HG02840 (cell line): ENCODE results near the gene ST8SIA6.
"Not testable (repeated sequence)": the region's sequence is repeated elsewhere in the genome, so short reads cannot be mapped to it uniquely, and the experiment has no call there.

ENCODE experiments used
- ATAC-seq: cut with Tn5 transposase; IDR thresholded peaks from one replicate; pipeline ENCODE4 v1.9.1; 2021; ENCODE audit warnings: mild to moderate bottlenecking, moderate library complexity, moderate number of reproducible peaks; ENCODE audit not compliant: unreplicated experiment, low FRiP score

The ST8SIA6 gene

GRCh38 chr10:17427666-17428350 lies 26.6 kb downstream of the ST8SIA6 start:
- ATAC-seq: no peak

DNA sequence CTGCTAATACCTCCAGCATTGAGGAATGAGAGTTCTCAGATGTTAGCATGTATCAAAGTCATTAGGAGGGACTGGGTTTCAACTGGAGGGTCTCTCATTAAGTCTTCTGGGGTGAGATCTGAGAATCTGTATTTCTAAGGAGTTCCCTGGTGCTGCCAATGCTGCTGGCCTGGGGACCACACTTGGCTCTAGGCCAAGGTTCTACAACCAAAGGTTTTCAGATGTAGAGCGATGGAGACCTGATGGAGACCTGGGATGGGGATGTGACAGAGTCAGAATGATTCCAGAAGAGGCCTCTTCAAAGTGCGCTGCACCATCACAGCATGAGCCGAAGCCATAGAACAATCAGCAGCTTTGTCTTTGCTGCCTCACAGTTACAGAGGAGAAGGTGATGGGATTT lies 27.2 kb downstream of the ST8SIA6 start:
- ATAC-seq: no peak

DNA sequence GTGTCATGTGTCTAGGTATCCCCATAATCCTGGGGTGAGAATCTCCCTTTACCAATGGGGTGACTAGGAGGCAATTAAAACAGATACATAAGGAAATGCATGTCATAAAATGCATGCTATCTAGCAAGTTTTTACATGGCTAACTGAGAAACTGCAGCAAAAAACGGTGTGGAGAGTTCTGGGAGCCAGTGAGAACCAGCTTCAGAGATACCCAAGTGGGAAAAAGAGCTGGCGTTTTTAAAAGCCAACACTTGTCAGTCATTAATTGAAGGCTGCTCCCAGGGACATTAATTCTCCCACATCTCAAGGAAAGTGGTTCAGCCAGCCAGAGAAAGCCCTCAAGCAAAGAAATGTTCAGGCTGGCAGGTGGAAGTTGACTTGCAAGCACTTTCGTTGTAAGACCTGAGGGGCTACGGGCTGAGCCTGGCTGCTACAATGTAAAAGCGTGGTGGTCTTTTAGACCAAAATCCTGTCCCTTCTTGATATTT lies 28.1 kb downstream of the ST8SIA6 start:
- no peak for ATAC-seq

DNA sequence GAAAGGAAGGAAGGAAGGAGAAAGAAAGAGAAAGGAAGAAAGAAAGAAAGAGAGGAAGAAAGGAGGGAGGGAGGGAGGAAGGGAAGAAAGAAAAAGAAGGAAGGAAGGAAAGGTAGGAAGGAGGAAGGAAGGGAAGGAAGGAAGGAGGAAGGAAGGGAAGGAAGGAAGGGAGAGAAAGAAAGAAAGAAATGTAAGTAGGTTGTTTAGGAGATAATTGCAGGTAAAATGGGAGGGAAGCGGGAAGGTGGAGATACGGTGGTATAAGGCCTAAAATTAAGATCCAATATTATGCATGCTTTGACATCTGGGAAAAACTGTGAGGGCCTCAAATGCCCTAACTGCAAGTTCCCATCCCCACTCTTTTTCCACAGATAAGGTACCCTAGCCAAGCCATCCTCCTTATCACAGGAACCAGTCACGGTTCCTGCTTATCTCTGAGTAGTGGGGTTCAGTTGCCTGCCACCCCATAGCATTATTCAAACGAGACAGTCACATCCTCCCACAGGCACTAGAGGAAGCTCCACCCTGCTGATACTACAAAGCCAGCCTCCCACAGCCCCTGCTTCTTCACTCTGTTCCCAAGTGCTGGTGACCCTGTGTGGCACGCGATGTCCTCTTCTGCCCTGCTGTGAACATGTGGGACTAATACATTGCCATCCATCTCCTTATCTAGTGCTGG lies 28.7 kb downstream of the ST8SIA6 start:
- no peak for ATAC-seq

DNA sequence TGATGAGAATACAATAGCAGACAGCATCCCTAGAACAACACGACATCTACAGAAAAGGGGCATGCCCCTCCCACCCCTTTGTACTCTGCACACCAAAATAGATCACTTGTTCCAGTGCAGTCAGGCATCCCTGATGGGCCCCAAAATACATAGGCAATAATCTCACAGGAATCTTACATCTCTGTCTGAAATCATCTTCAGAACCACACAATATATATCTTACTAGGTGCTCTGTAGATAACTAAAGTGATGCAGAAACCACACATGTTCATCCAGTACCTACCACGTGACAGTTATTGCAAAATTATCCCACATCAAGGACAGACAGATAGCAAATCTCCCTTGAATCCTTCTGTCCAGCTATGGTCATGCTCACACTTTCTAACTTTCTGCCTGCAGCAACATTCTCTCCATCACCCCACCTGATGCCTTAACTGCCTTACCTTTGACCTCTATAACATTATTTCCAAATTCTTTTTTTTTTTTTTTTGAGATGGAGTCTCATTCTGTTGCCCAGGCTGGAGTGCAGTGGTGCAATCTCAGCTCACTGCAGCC lies 30.7 kb downstream of the ST8SIA6 start:
- no peak for ATAC-seq

GRCh38 chr10:17422931-17423330 lies 31.5 kb downstream of the ST8SIA6 start:
- ATAC-seq: no peak

DNA sequence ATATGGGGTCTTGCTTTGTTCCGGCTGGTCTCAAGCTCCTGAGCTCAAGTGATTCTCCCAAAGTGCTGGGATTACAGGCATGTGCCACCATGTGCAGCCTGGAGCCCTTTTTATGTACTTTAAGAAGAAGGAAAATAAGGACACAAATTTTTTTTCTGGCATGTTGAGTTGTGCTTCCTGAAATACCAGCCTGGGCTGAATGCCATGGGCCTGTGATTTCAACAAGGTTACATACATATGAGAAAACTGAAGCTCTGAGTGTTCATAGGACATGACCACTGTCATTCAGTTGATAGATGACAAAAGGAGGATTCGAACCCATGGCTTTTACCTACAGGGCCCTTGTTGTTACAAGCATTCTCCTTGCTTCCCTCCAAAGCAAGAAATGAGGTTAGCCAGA lies 36.1 kb downstream of the ST8SIA6 start:
- no peak for ATAC-seq

- ATAC-seq: no peak
Observed at GRCh38 chr10:17416442-17417211, 37.8 kb downstream of the ST8SIA6 start.

DNA sequence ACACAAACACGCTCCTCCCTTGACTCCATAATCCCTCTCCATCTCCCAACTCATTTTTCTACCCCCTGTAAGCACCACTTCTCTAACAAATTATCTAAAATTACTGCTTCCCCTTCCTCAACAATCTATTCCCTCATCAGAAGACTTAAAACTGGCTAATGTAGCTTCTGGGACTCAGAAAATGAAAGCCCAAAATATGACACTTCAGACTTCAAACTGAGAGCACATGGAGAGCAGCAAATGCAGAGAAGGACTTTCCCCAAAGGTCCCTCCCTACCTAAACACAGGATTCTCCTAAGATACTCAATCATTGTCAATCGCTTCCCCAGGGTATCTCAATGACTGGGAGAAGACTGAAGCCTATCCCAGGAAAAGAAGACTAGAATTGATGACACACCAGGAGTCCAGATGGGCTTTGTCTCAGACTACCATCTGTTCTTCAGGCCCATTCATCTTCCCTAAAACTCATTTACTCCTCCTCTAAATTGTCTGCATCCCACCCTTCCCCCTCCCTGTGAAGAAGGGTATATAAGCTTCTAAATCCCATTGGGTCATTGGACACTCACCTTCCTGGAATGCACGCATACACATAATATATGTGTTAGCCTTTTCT lies 39.2 kb downstream of the ST8SIA6 start:
- ATAC-seq: no peak

DNA sequence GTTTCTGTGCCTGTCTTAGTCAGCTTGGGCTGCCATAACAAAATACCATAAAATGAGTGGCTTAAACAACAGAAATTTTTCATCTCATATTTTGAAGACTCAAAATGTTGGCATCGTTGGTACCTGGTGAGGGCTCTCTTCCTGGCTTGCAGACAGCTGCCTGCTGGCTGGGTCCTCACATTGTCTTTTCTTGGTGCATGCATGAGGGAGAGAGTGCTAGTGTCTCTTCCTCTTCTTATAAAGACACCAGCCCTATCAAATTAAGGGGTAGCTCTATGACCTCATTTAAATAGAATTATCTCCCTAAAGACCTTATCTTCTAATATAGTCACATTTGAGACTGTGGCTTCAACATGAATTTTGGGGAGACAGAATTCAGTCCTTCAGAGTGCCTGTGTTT lies 39.9 kb downstream of the ST8SIA6 start:
- ATAC-seq: no peak

DNA sequence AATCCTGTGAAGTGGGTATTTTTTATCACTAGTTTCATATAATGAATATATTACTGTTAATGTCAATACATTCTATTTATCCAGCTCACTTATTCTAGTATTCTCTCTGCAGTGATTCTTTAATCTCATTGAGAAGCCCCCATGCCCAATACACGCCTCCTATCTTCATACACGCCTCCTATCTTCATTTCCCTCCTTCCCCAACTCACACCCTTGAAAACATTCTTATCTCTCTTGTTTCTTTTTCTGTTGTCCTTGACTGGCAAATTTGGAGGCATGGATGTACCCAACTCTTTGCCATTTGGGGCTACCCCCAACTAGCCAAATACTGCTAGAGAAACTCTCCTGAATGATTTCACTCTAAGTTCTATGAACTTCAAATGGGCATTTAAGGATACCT lies 40.5 kb downstream of the ST8SIA6 start:
- ATAC-seq: no peak

DNA sequence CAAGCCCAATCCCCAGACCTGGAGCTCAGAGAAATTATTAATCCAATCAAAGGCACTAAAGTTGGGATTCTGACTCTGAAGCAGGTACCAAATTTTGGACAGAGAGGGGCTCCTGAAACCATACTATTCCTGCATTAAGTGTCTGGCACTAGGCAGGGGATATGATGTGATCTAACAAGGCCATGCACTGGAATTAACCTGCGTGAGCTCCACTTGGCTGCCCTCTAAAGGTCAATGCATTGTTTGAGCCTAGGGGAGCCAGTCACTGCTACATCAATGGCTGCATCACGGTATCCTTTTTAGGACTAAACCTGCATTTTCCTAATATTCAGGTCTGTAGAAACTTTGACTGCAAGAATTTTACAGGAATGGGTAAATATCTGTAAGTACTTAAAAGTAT lies 42.1 kb downstream of the ST8SIA6 start:
- ATAC-seq: no peak

DNA sequence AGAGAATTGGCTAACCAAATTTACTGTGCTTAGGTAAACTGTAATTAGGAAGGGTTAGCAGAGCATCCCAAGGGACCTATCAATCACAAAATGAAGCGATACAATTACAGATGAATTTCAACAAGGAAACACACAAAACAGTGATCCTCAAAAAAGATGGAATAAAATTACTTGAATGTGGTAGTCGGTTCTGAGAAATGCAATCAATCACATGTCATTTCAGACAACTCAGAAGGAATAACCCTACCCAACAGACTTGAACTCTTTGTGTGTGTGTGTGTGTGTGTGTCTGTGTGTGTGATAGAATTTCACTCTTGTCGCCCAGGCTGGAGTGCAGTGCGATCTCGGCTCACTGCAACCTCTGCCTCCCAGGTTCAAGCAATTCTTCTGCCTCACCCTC lies 43.5 kb downstream of the ST8SIA6 start:
- no peak for ATAC-seq

GRCh38 chr10:17409170-17409733 lies 45.1 kb downstream of the ST8SIA6 start:
- no peak for ATAC-seq

DNA sequence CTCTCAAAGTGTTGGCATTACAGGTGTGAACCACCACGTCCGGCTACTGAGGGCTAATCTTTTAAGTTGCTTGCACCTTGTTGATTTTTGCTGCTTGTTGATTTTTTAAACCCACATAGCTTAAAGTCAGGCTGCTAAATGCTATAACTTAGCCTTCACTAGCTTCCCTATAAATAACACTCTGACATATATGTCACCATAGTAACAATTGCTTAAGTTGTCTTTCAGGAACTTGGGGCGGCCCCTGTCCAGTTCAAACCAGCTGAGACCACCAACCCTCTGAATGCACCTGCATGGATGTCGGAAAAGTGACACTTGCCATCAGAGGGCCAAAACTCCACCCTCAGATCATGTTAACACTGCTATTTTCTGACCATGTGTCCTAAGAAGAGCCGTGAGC lies 47.3 kb downstream of the ST8SIA6 start:
- no peak for ATAC-seq

GRCh38 chr10:17406036-17406834 lies 48.2 kb downstream of the ST8SIA6 start:
- no peak for ATAC-seq

- ATAC-seq: no peak
Observed at GRCh38 chr10:17403161-17403560, 51.2 kb downstream of the ST8SIA6 start.

DNA sequence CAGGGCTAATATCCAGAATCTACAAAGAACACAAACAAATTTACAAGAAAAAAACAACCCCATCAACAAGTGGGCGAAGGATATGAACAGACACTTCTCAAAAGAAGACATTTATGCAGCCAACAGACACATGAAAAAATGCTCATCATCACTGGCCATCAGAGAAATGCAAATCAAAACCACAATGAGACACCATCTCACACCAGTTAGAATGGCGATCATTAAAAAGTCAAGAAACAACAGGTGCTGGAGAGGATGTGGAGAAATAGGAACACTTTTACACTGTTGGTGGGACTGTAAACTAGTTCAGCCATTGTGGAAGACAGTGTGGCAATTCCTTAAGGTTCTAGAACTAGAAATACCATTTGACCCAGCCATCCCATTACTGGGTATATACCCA lies 52.4 kb downstream of the ST8SIA6 start:
- not testable (repeated sequence) for ATAC-seq

DNA sequence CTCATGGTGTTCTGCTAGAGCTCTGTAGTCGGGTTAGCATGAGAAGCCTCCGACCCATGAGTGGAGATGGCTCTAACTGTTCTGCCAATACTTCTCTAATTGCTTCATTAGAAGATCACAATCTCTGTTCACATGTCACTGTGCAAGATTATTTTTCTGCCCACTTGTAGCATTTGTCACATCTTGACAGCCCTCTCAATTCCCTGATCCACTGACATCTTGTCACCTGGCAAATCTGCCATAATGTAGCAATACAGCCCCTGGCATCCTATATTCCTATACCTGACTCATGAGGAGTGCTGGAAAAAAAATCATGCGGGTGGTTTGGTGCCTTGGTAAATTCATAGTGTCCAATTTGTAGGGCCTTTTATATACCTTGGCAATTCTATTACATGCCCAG lies 58.4 kb downstream of the ST8SIA6 start:
- no peak for ATAC-seq

DNA sequence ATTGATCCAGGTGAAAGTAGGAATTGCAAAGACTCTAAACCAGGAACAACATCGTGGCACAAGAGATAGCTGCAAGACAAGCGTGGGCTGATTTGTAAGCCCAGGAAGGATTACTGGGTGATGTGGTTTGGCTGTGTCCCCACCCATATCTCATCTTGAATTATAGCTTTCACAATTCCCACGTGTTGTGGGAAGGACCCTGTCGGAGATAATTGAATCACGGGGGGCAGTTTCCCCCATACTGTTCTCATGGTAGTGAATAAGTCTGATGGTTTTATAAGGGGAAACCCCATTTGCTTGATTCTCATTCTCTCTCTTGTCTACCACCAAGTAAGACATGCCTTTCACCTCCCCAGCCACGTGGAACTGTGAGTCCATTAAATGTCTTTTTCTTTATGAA lies 59.5 kb downstream of the ST8SIA6 start:
- no peak for ATAC-seq
